ENCODE results near the gene NCAM1.

GRCh38 chr11:112993808-112994207 lies 32.6 kb downstream of the NCAM1 start:
- TF ChIP-seq, protein P1, sequence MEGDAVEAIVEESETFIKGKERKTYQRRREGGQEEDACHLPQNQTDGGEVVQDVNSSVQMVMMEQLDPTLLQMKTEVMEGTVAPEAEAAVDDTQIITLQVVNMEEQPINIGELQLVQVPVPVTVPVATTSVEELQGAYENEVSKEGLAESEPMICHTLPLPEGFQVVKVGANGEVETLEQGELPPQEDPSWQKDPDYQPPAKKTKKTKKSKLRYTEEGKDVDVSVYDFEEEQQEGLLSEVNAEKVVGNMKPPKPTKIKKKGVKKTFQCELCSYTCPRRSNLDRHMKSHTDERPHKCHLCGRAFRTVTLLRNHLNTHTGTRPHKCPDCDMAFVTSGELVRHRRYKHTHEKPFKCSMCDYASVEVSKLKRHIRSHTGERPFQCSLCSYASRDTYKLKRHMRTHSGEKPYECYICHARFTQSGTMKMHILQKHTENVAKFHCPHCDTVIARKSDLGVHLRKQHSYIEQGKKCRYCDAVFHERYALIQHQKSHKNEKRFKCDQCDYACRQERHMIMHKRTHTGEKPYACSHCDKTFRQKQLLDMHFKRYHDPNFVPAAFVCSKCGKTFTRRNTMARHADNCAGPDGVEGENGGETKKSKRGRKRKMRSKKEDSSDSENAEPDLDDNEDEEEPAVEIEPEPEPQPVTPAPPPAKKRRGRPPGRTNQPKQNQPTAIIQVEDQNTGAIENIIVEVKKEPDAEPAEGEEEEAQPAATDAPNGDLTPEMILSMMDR (IDR thresholded peaks at IDR 0.05; ENCODE audit: insufficient read depth, low read length): no peak
- TF ChIP-seq REST (IDR thresholded peaks at IDR 0.05; ENCODE audit: insufficient replicate concordance, low read depth) (no peak), POLR2AphosphoS5 (IDR thresholded peaks at IDR 0.05; ENCODE audit: low read depth) (no peak)

Data from HL-60 (cell line).